IMR-90 (cell line): ENCODE results near the gene ASTN2. TPM values are rescaled to one million over a fixed set of nuclear protein-coding genes. Genes with fewer than 3 reads are reported as not detected.

Experiments used
- ATAC-seq: fragments of 200-7000 bp; cut with Tn5 transposase; 2 replicates; pipeline ENCODE4 v1.9.1; 2020; ENCODE audit warnings: low read depth, mild to moderate bottlenecking, moderate library complexity
- BruUV-seq: library from RNA; stranded (reverse); fragments of 400-500 nt; replicated peaks from 2 replicates; lab custom pipeline; 2021; lab: Mats Ljungman, UMichigan
- CTCF ChIA-PET: fragments of 300-600 bp; formaldehyde crosslinking; extraction: SDS; loops from one replicate; lab custom pipeline; 2021; ENCODE audit warnings: antibody characterized with exemption; lab: Yijun Ruan, JAX
- POLR2A ChIA-PET: fragments of 300-600 bp; sonication (Branson Sonifier 250); formaldehyde crosslinking; loops from one replicate; lab custom pipeline; 2022; ENCODE audit warnings: antibody characterized with exemption; ENCODE audit not compliant: unreplicated experiment; lab: Charles Lee
- DNase-seq: peaks from one replicate; pipeline ENCODE4 v3.0.0; 2013
- H2AFZ ChIP-seq: replicated peaks from 2 replicates; pipeline ENCODE3; 2013; ENCODE audit warnings: low read length, mild to moderate bottlenecking; ENCODE audit not compliant: poor library complexity
- H2AK5ac ChIP-seq: 2 replicates; pipeline ENCODE4 v1.6.1; 2013; ENCODE audit warnings: low read depth, low read length, inconsistent platforms
- H2AK9ac ChIP-seq: replicated peaks from 2 replicates; pipeline ENCODE3; 2013; ENCODE audit warnings: mild to moderate bottlenecking, low read depth, low read length, moderate library complexity; ENCODE audit not compliant: poor library complexity
- H2BK120ac ChIP-seq: 2 replicates; pipeline ENCODE4 v1.6.1; 2013; ENCODE audit warnings: low read depth, low read length, inconsistent platforms
- H2BK15ac ChIP-seq: 3 replicates; pipeline ENCODE4 v1.6.1; 2013; ENCODE audit warnings: low read depth, low read length, inconsistent platforms
- H2BK20ac ChIP-seq: 2 replicates; pipeline ENCODE4 v1.6.1; 2013; ENCODE audit warnings: low read depth, mild to moderate bottlenecking, inconsistent platforms, low read length, moderate library complexity
- H2BK5ac ChIP-seq: 2 replicates; pipeline ENCODE4 v1.6.1; 2013; ENCODE audit warnings: mild to moderate bottlenecking, low read depth, low read length, inconsistent platforms; ENCODE audit not compliant: poor library complexity, severe bottlenecking
- H3K14ac ChIP-seq: replicated peaks from 2 replicates; pipeline ENCODE4 v1.6.1; 2013; ENCODE audit warnings: low read depth, low read length, inconsistent platforms
- H3K18ac ChIP-seq: 2 replicates; pipeline ENCODE4 v1.6.1; 2013; ENCODE audit warnings: low read depth, low read length, control low read depth
- H3K23ac ChIP-seq: 2 replicates; pipeline ENCODE4 v1.6.1; 2013; ENCODE audit warnings: low read depth, low read length, inconsistent platforms
- H3K27ac ChIP-seq: 2 replicates; pipeline ENCODE4 v1.5.1; 2013; ENCODE audit warnings: mild to moderate bottlenecking, control low read depth, low read length; ENCODE audit not compliant: insufficient read depth
- H3K27me3 ChIP-seq: 2 replicates; pipeline ENCODE4 v1.6.1; 2013; ENCODE audit warnings: low read length; ENCODE audit not compliant: control insufficient read depth, insufficient read depth
- H3K36me3 ChIP-seq: 2 replicates; pipeline ENCODE4 v1.6.1; 2013; ENCODE audit warnings: low read length, mixed read lengths; ENCODE audit not compliant: control insufficient read depth, insufficient read depth
- H3K4ac ChIP-seq: 2 replicates; pipeline ENCODE4 v1.6.1; 2013; ENCODE audit warnings: low read depth, low read length, inconsistent platforms
- H3K4me1 ChIP-seq: 2 replicates; pipeline ENCODE4 v1.6.1; 2013; ENCODE audit warnings: low read length, mixed read lengths; ENCODE audit not compliant: control insufficient read depth, insufficient read depth
- H3K4me2 ChIP-seq: 2 replicates; pipeline ENCODE4 v1.6.1; 2013; ENCODE audit warnings: low read depth, mild to moderate bottlenecking, control low read depth, low read length, moderate library complexity
- H3K4me3 ChIP-seq: 2 replicates; pipeline ENCODE4 v1.5.1; 2013; ENCODE audit warnings: low read depth, mild to moderate bottlenecking, control low read depth, low read length, moderate library complexity; ENCODE audit not compliant: insufficient read depth
- H3K56ac ChIP-seq: 2 replicates; pipeline ENCODE4 v1.6.1; 2013; ENCODE audit warnings: low read length, inconsistent platforms; ENCODE audit not compliant: insufficient read depth; ENCODE audit errors: extremely low read depth
- H3K79me1 ChIP-seq, 2 experiments: 2 replicates each; pipeline ENCODE4 v1.6.1; 2013; ENCODE audit warnings: low read length in 2 of 2, inconsistent platforms in 1 of 2, low read depth in 1 of 2
- H3K9ac ChIP-seq: 2 replicates; pipeline ENCODE4 v1.6.1; 2013; ENCODE audit warnings: low read depth, low read length, control low read depth
- H3K9me1 ChIP-seq: 2 replicates; pipeline ENCODE4 v1.6.1; 2013; ENCODE audit warnings: low read length, inconsistent platforms; ENCODE audit not compliant: insufficient read depth
- H3K9me3 ChIP-seq: 2 replicates; pipeline ENCODE4 v1.6.1; 2013; ENCODE audit warnings: low read length; ENCODE audit not compliant: control insufficient read depth, insufficient read depth
- H4K20me1 ChIP-seq: 2 replicates; pipeline ENCODE4 v1.6.1; 2013; ENCODE audit warnings: low read length, inconsistent platforms; ENCODE audit not compliant: insufficient read depth
- H4K5ac ChIP-seq: 2 replicates; pipeline ENCODE4 v1.6.1; 2013; ENCODE audit warnings: mild to moderate bottlenecking, low read depth, low read length, control low read depth
- H4K8ac ChIP-seq, 2 experiments: 2 replicates each; pipeline ENCODE4 v1.6.1; 2013; ENCODE audit warnings: low read depth in 2 of 2, low read length in 2 of 2, control low read depth in 1 of 2, inconsistent platforms in 1 of 2
- H4K91ac ChIP-seq: 2 replicates; pipeline ENCODE4 v1.6.1; 2013; ENCODE audit warnings: low read depth, low read length, inconsistent platforms; ENCODE audit not compliant: insufficient read depth
- CHD1 ChIP-seq: IDR thresholded peaks from 2 replicates; pipeline ENCODE4 v1.6.1; 2012; ENCODE audit warnings: low read depth, low read length, improper control_type of control experiment
- FOS ChIP-seq: fragments of 150-350 bp; IDR thresholded peaks from 2 replicates; pipeline ENCODE4 v1.6.1; 2016; ENCODE audit warnings: low read depth, low read length
- MAZ ChIP-seq: IDR thresholded peaks from 2 replicates; pipeline ENCODE4 v1.6.1; 2012; ENCODE audit warnings: low read depth, mild to moderate bottlenecking, low read length, improper control_type of control experiment, moderate library complexity, borderline replicate concordance
- MXI1 ChIP-seq: IDR thresholded peaks from 2 replicates; pipeline ENCODE4 v1.6.1; 2012; ENCODE audit warnings: low read depth, mild to moderate bottlenecking, low read length, moderate library complexity, borderline replicate concordance
- NFE2L2 ChIP-seq: fragments of 150-350 bp; IDR thresholded peaks from 2 replicates; pipeline ENCODE4 v1.6.1; 2016; ENCODE audit warnings: low read depth, mild to moderate bottlenecking, low read length
- RFX5 ChIP-seq: IDR thresholded peaks from 2 replicates; pipeline ENCODE4 v1.8.0; 2012; ENCODE audit warnings: low read depth, mild to moderate bottlenecking, low read length, moderate library complexity
- SMC3 ChIP-seq: fragments of 150-350 bp; IDR thresholded peaks from 2 replicates; pipeline ENCODE4 v1.6.1; 2016; ENCODE audit warnings: low read depth, mild to moderate bottlenecking, antibody characterized with exemption, low read length, moderate library complexity
- WGBS, 2 experiments: methylation state at CpG; one replicate each; pipeline versions ENCODE4 v1.1.5 to v1.1.7; 2013; ENCODE audit warnings: missing lambda C conversion rate in 2 of 2; ENCODE audit not compliant: insufficient read length in 1 of 2; ENCODE audit errors: extremely low coverage in 2 of 2; 5-methylcytosine and 5-hydroxymethylcytosine counted together
- dilution Hi-C: fragments of 300-500 bp; cut with HindIII; formaldehyde crosslinking; loops from one replicate; pipeline ENCODE4 v1.14.3; 2018; ENCODE audit warnings: low sequenced_read_pairs; ENCODE audit not compliant: unreplicated experiment
- in situ Hi-C: fragments of 300-500 bp; cut with MboI; formaldehyde crosslinking; loops from 3 replicates; pipeline ENCODE4 v1.14.3; 2019; ENCODE audit warnings: low sequenced_read_pairs, inconsistent platforms, mixed read lengths
- intact Hi-C: fragments of 100-400 bp; cut with micrococcal nuclease; formaldehyde crosslinking; loops from 2 replicates; pipeline ENCODE4 v1.10.0; 2022
- polyA plus RNA-seq, 3 experiments: library from polyadenylated mRNA; depleted of rRNA; stranded (reverse); fragments of >200 nt; gene quantifications; 2 replicates each; pipeline ENCODE4 v1.2.3, GENCODE V29; 2012; ENCODE audit warnings: low replicate concordance in 1 of 3
- total RNA-seq: library from RNA; depleted of rRNA; stranded (reverse); fragments of >200 nt; gene quantifications from 2 replicates; pipeline ENCODE4 v1.2.3, GENCODE V29; 2012

ASTN2 gene
- total and polyA plus RNA-seq, 2 of the 4 experiments (the other 2 are of a cell fraction) = 3.8 to 6.8 TPM

DNA sequence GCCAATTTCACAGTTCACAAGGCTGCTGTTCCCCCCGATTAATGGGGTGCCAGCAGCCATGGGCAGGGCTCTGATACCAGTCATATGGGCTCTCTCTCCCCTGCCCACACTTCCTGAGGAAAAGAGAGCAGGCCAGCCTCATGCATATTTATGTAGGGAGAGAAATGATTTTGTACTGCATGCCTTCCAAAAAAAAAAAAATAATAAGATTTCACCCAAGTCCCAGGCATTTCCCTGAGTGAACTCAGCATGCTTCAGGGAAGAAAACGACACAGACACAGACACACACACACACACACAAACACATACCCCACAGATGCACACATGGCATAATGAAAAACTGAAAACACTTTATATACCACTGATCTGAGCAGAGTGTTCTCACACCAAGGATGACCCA, 232.8 kb downstream of the ASTN2 start:
- in situ Hi-C loops (no loop called here), intact Hi-C loops (no loop called here), dilution Hi-C loops (no loop called here)
- POLR2A ChIA-PET = no interaction called here
- TF ChIP-seq FOS = no peak
- TF ChIP-seq RFX5 = no peak
- no peak for TF ChIP-seq CHD1
- TF ChIP-seq NFE2L2 = no peak
- no peak for TF ChIP-seq SMC3
- TF ChIP-seq MXI1 = no peak
- no peak for TF ChIP-seq MAZ
- H3K9me3 ChIP-seq = peaks cover 10% of the 10 kb centered on the region
- no peak overlapping the region for H2BK20ac ChIP-seq
- H2AK9ac ChIP-seq = no peak overlapping the region
- no peak overlapping the region for H4K5ac ChIP-seq
- DNase-seq (no peak), ATAC-seq (no peak)
- no peak overlapping the region for H3K56ac ChIP-seq
- no peaks in the 10 kb centered on the region for H4K20me1 ChIP-seq
- H3K36me3 ChIP-seq = no peaks in the 10 kb centered on the region
- H3K4ac ChIP-seq = no peak overlapping the region
- CTCF ChIA-PET = no interaction called here
- H3K4me2 ChIP-seq = no peak overlapping the region
- H3K4me3 ChIP-seq = no peak overlapping the region
- H2BK120ac ChIP-seq = no peak overlapping the region
- 0% methylated on average over 1 of the region's 2 CpGs; no CpG with 5 or more reads in 1 of the 2 experiments for WGBS, 2 experiments
- no peaks in the 10 kb centered on the region for H3K4me1 ChIP-seq
- no peak overlapping the region for H3K9ac ChIP-seq
- no peak overlapping the region for H3K27ac ChIP-seq
- no peak overlapping the region for H2BK5ac ChIP-seq
- no peak overlapping the region for H3K18ac ChIP-seq
- H3K23ac ChIP-seq = no peak overlapping the region
- H3K79me1 ChIP-seq = no peaks in the 10 kb centered on the region
- no peak overlapping the region for H2AK5ac ChIP-seq
- H3K9me1 ChIP-seq = no peaks in the 10 kb centered on the region
- no peak overlapping the region for H4K91ac ChIP-seq
- no peak overlapping the region for H4K8ac ChIP-seq
- no peak overlapping the region for H3K14ac ChIP-seq
- no peak overlapping the region for H2AFZ ChIP-seq
- H3K27me3 ChIP-seq = no peaks in the 10 kb centered on the region
- H2BK15ac ChIP-seq = no peak overlapping the region
- no TSS peak for BruUV-seq
